GM23248 (cell line): ENCODE results near the gene HOXB4.

ENCODE experiments used
- EZH2 ChIP-seq: fragments of 200-600 bp; sonication (generic); IDR thresholded peaks from 2 replicates; pipeline ENCODE4 v1.6.1; 2018; ENCODE audit warnings: antibody characterized with exemption, mild to moderate bottlenecking; ENCODE audit not compliant: insufficient read depth, poor library complexity, severe bottlenecking
- EZH2phosphoT487 ChIP-seq: fragments of 200-600 bp; sonication (generic); IDR thresholded peaks from 2 replicates; pipeline ENCODE4 v1.6.1; 2018; ENCODE audit warnings: antibody characterized with exemption, moderate library complexity, mild to moderate bottlenecking, low read depth; ENCODE audit not compliant: insufficient read depth

GRCh38 chr17:48589060-48589830 is 11.1 kb upstream of the HOXB4 start:
- TF ChIP-seq EZH2phosphoT487: no peak
- no peak for TF ChIP-seq EZH2
